Measurements from ENCODE around the gene MLKL. TPM values are rescaled to one million over a fixed set of nuclear protein-coding genes. Genes with fewer than 3 reads are reported as not detected.

The MLKL gene
- polyA plus RNA-seq, 1 donor (not counting 4 experiments of a cell fraction or from before 2014, with no cell fraction given), result 12.5 TPM

GRCh38 chr16:74713325-74713724 lies 12.7 kb upstream of the MLKL start:
- no peak overlapping the region for H3K27ac ChIP-seq (ENCODE audit: control insufficient read depth, insufficient read depth, low read length)
- no peaks in the 10 kb centered on the region for H3K27me3 ChIP-seq (ENCODE audit: control insufficient read depth, extremely low read depth, insufficient read depth, low read length)
- H3K36me3 ChIP-seq (ENCODE audit: control insufficient read depth in 2 of 2, extremely low read depth in 1 of 2, insufficient read depth in 2 of 2, low read length in 2 of 2), result no peaks in the 10 kb centered on the region
- FAIRE-seq (no peak), DNase-seq (ENCODE audit: low read depth, low spot score) (no peak)
- H4K20me1 ChIP-seq (ENCODE audit: control insufficient read depth, extremely low read depth, insufficient read depth, low read length), result no peaks in the 10 kb centered on the region
- H3K79me2 ChIP-seq (ENCODE audit: control insufficient read depth, insufficient read depth, low read length), result no peaks in the 10 kb centered on the region
- H3K4me2 ChIP-seq (ENCODE audit: control insufficient read depth, extremely low read depth, insufficient read depth, low read depth, low read length), result no peak overlapping the region
- no peak overlapping the region for H3K4me3 ChIP-seq (ENCODE audit: control insufficient read depth in 2 of 3, extremely low read depth in 1 of 3, insufficient read depth in 2 of 3, low read depth in 1 of 3, low read length in 3 of 3)
- H3K9ac ChIP-seq (ENCODE audit: control insufficient read depth, extremely low read depth, insufficient read depth, low read length), result no peak overlapping the region
- dilution Hi-C loops (cut with MboI; ENCODE audit: extremely low pct_ligation_motif_present, low sequenced_read_pairs), result no loop called here
- TF ChIP-seq CTCF (optimal IDR thresholded peaks at IDR 0.05 in 1 of 3, IDR thresholded peaks at IDR 0.05 in 1 of 3, conservative IDR thresholded peaks at IDR 0.05 in 1 of 3; ENCODE audit: extremely low read depth in 1 of 3, insufficient read depth in 2 of 3, low read length in 3 of 3) (no peak), EZH2 (IDR thresholded peaks at IDR 0.05; ENCODE audit: low read length) (no peak)
- no peaks in the 10 kb centered on the region for H3K9me1 ChIP-seq (ENCODE audit: control insufficient read depth, extremely low read depth, insufficient read depth, low read length)
- H3K4me1 ChIP-seq (ENCODE audit: control insufficient read depth, extremely low read depth, insufficient read depth, low read length), result no peaks in the 10 kb centered on the region
- H2AFZ ChIP-seq (ENCODE audit: control insufficient read depth, low read length), result no peak overlapping the region
- no peaks in the 10 kb centered on the region for H3K9me3 ChIP-seq (ENCODE audit: control insufficient read depth, low read depth, low read length)

- Histone ChIP-seq H4K20me1 (ENCODE audit: control insufficient read depth, extremely low read depth, insufficient read depth, low read length) (no peaks in the 10 kb centered on the region), H3K36me3 (ENCODE audit: control insufficient read depth in 2 of 2, extremely low read depth in 1 of 2, insufficient read depth in 2 of 2, low read length in 2 of 2) (no peaks in the 10 kb centered on the region), H3K27ac (ENCODE audit: control insufficient read depth, insufficient read depth, low read length) (no peak overlapping the region), H3K79me2 (ENCODE audit: control insufficient read depth, insufficient read depth, low read length) (no peaks in the 10 kb centered on the region), H3K9ac (ENCODE audit: control insufficient read depth, extremely low read depth, insufficient read depth, low read length) (no peak overlapping the region), H2AFZ (ENCODE audit: control insufficient read depth, low read length) (no peak overlapping the region), H3K27me3 (ENCODE audit: control insufficient read depth, extremely low read depth, insufficient read depth, low read length) (no peaks in the 10 kb centered on the region), H3K4me3 (ENCODE audit: control insufficient read depth in 2 of 3, extremely low read depth in 1 of 3, insufficient read depth in 2 of 3, low read depth in 1 of 3, low read length in 3 of 3) (no peak overlapping the region), H3K4me2 (ENCODE audit: control insufficient read depth, extremely low read depth, insufficient read depth, low read depth, low read length) (no peak overlapping the region), H3K9me1 (ENCODE audit: control insufficient read depth, extremely low read depth, insufficient read depth, low read length) (no peaks in the 10 kb centered on the region), H3K9me3 (ENCODE audit: control insufficient read depth, low read depth, low read length) (no peaks in the 10 kb centered on the region), H3K4me1 (ENCODE audit: control insufficient read depth, extremely low read depth, insufficient read depth, low read length) (no peaks in the 10 kb centered on the region)
- dilution Hi-C loops (cut with MboI; ENCODE audit: extremely low pct_ligation_motif_present, low sequenced_read_pairs), result no loop called here
- DNase-seq (ENCODE audit: low read depth, low spot score) (no peak), FAIRE-seq (no peak)
- TF ChIP-seq CTCF (optimal IDR thresholded peaks at IDR 0.05 in 1 of 3, IDR thresholded peaks at IDR 0.05 in 1 of 3, conservative IDR thresholded peaks at IDR 0.05 in 1 of 3; ENCODE audit: extremely low read depth in 1 of 3, insufficient read depth in 2 of 3, low read length in 3 of 3) (no peak), EZH2 (IDR thresholded peaks at IDR 0.05; ENCODE audit: low read length) (no peak)
These were observed 11.3 kb upstream of the MLKL start for GRCh38 chr16:74711938-74712337.

Measured in keratinocyte (primary cell).